ENCODE measurements around the gene ARHGAP24. TPM values are rescaled to one million over a fixed set of nuclear protein-coding genes. Genes with fewer than 3 reads are reported as not detected.

The ARHGAP24 gene
- total and polyA plus RNA-seq, 2 donors (not counting 1 experiment from before 2014, with no cell fraction given) = 15.9 to 40.5 TPM

GRCh38 chr4:85548841-85549240, 73.9 kb downstream of the ARHGAP24 start:
- H4K20me1 ChIP-seq (ENCODE audit: control insufficient read depth, extremely low read depth, insufficient read depth, low read length) = no peaks in the 10 kb centered on the region
- H2AFZ ChIP-seq (ENCODE audit: low read length) = no peak overlapping the region
- H3K4me3 ChIP-seq (replicated peaks in 1 of 4; ENCODE audit: control extremely low read depth in 1 of 4, insufficient read depth in 1 of 4, low read depth in 3 of 4, low read length in 4 of 4) = no peak overlapping the region
- no peaks in the 10 kb centered on the region for H3K79me2 ChIP-seq (ENCODE audit: control insufficient read depth, insufficient read depth, low read length)
- no peak for TF ChIP-seq EZH2 (IDR thresholded peaks at IDR 0.05; ENCODE audit: low read length, missing control alignments)
- TF ChIP-seq, protein P1, sequence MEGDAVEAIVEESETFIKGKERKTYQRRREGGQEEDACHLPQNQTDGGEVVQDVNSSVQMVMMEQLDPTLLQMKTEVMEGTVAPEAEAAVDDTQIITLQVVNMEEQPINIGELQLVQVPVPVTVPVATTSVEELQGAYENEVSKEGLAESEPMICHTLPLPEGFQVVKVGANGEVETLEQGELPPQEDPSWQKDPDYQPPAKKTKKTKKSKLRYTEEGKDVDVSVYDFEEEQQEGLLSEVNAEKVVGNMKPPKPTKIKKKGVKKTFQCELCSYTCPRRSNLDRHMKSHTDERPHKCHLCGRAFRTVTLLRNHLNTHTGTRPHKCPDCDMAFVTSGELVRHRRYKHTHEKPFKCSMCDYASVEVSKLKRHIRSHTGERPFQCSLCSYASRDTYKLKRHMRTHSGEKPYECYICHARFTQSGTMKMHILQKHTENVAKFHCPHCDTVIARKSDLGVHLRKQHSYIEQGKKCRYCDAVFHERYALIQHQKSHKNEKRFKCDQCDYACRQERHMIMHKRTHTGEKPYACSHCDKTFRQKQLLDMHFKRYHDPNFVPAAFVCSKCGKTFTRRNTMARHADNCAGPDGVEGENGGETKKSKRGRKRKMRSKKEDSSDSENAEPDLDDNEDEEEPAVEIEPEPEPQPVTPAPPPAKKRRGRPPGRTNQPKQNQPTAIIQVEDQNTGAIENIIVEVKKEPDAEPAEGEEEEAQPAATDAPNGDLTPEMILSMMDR (conservative IDR thresholded peaks at IDR 0.05 in 1 of 2, IDR thresholded peaks at IDR 0.05 in 1 of 2; ENCODE audit: low read depth in 1 of 2, low read length in 2 of 2) = no peak
- H3K36me3 ChIP-seq (ENCODE audit: control insufficient read depth, insufficient read depth, low read length) = no peaks in the 10 kb centered on the region
- H3K27me3 ChIP-seq (ENCODE audit: control insufficient read depth, insufficient read depth, low read length) = no peaks in the 10 kb centered on the region
- no peak overlapping the region for H3K4me2 ChIP-seq (ENCODE audit: extremely low read depth, insufficient read depth, low read length)
- no peak overlapping the region for H3K9ac ChIP-seq (ENCODE audit: insufficient read depth, low read length)
- no peaks in the 10 kb centered on the region for H3K9me3 ChIP-seq (ENCODE audit: control insufficient read depth, insufficient read depth, low read depth, low read length)
- DNase-seq (ENCODE audit: low read depth in 2 of 2) = peak in 1 of 2 donors; percentile 65
- no peak overlapping the region for H3K27ac ChIP-seq (ENCODE audit: insufficient read depth, low read length)
- H3K4me1 ChIP-seq (ENCODE audit: control insufficient read depth, extremely low read depth, insufficient read depth, low read length) = no peaks in the 10 kb centered on the region

GRCh38 chr4:85555206-85555605, 80.3 kb downstream of the ARHGAP24 start:
- Histone ChIP-seq H3K9ac (ENCODE audit: insufficient read depth, low read length) (no peak overlapping the region), H3K4me3 (replicated peaks in 1 of 4; ENCODE audit: control extremely low read depth in 1 of 4, insufficient read depth in 1 of 4, low read depth in 3 of 4, low read length in 4 of 4) (no peak overlapping the region), H3K79me2 (ENCODE audit: control insufficient read depth, insufficient read depth, low read length) (no peaks in the 10 kb centered on the region), H3K4me1 (ENCODE audit: control insufficient read depth, extremely low read depth, insufficient read depth, low read length) (no peaks in the 10 kb centered on the region), H3K4me2 (ENCODE audit: extremely low read depth, insufficient read depth, low read length) (no peak overlapping the region), H4K20me1 (ENCODE audit: control insufficient read depth, extremely low read depth, insufficient read depth, low read length) (no peaks in the 10 kb centered on the region), H3K9me3 (ENCODE audit: control insufficient read depth, insufficient read depth, low read depth, low read length) (no peaks in the 10 kb centered on the region), H3K27ac (ENCODE audit: insufficient read depth, low read length) (no peak overlapping the region), H2AFZ (ENCODE audit: low read length) (no peak overlapping the region), H3K36me3 (ENCODE audit: control insufficient read depth, insufficient read depth, low read length) (no peaks in the 10 kb centered on the region), H3K27me3 (ENCODE audit: control insufficient read depth, insufficient read depth, low read length) (no peaks in the 10 kb centered on the region)
- no peak for TF ChIP-seq EZH2 (IDR thresholded peaks at IDR 0.05; ENCODE audit: low read length, missing control alignments)
- peak; percentile 7 to 40 for DNase-seq (ENCODE audit: low read depth in 2 of 2)

- no peak for TF ChIP-seq EZH2 (IDR thresholded peaks at IDR 0.05; ENCODE audit: low read length, missing control alignments)
- TF ChIP-seq, protein P1 (conservative IDR thresholded peaks at IDR 0.05 in 1 of 2, IDR thresholded peaks at IDR 0.05 in 1 of 2; ENCODE audit: low read depth in 1 of 2, low read length in 2 of 2) = no peak
- DNase-seq (ENCODE audit: low read depth in 2 of 2) = no peak
- Histone ChIP-seq H2AFZ (ENCODE audit: low read length) (no peak overlapping the region), H4K20me1 (ENCODE audit: control insufficient read depth, extremely low read depth, insufficient read depth, low read length) (no peaks in the 10 kb centered on the region), H3K36me3 (ENCODE audit: control insufficient read depth, insufficient read depth, low read length) (no peaks in the 10 kb centered on the region), H3K27me3 (ENCODE audit: control insufficient read depth, insufficient read depth, low read length) (no peaks in the 10 kb centered on the region), H3K4me3 (replicated peaks in 1 of 4; ENCODE audit: control extremely low read depth in 1 of 4, insufficient read depth in 1 of 4, low read depth in 3 of 4, low read length in 4 of 4) (no peak overlapping the region), H3K79me2 (ENCODE audit: control insufficient read depth, insufficient read depth, low read length) (no peaks in the 10 kb centered on the region), H3K4me2 (ENCODE audit: extremely low read depth, insufficient read depth, low read length) (no peak overlapping the region), H3K27ac (ENCODE audit: insufficient read depth, low read length) (no peak overlapping the region), H3K4me1 (ENCODE audit: control insufficient read depth, extremely low read depth, insufficient read depth, low read length) (no peaks in the 10 kb centered on the region), H3K9ac (ENCODE audit: insufficient read depth, low read length) (no peak overlapping the region), H3K9me3 (ENCODE audit: control insufficient read depth, insufficient read depth, low read depth, low read length) (no peaks in the 10 kb centered on the region)
Measured at GRCh38 chr4:85556283-85556682, 81.3 kb downstream of the ARHGAP24 start.
